Esophagus muscularis mucosa (tissue), 4 donors: Measurements from ENCODE around the gene WIPF3.

Source experiments
- EP300 ChIP-seq: sonication (generic); formaldehyde crosslinking; IDR thresholded peaks from one replicate; pipeline ENCODE4 v1.6.1; 2017; ENCODE audit warnings: antibody characterized with exemption
- POLR2A ChIP-seq: fragments of 450-650 bp; IDR thresholded peaks from one replicate; pipeline ENCODE4 v1.6.1; 2017; ENCODE audit warnings: antibody characterized with exemption, moderate library complexity, mild to moderate bottlenecking, low read depth
- POLR2AphosphoS5 ChIP-seq, 2 donors: sonication (generic); formaldehyde crosslinking; IDR thresholded peaks; one replicate each; pipeline ENCODE4 v1.6.1; 2017; ENCODE audit warnings: antibody characterized with exemption in 2 of 2
- TF ChIP-seq, protein P1 (sequence below), 3 experiments: fragments of 200-600 bp in 2 of 3; fragments of 450-650 bp in 1 of 3; sonication (generic) in 2 of 3; IDR thresholded peaks; one replicate each; pipeline ENCODE4 v1.5.1; 2017 to 2019; ENCODE audit warnings: antibody characterized with exemption in 3 of 3, mild to moderate bottlenecking in 2 of 3, moderate library complexity in 1 of 3

GRCh38 chr7:29833929-29834328 lies 27.6 kb downstream of the WIPF3 start:
- TF ChIP-seq, protein P1, sequence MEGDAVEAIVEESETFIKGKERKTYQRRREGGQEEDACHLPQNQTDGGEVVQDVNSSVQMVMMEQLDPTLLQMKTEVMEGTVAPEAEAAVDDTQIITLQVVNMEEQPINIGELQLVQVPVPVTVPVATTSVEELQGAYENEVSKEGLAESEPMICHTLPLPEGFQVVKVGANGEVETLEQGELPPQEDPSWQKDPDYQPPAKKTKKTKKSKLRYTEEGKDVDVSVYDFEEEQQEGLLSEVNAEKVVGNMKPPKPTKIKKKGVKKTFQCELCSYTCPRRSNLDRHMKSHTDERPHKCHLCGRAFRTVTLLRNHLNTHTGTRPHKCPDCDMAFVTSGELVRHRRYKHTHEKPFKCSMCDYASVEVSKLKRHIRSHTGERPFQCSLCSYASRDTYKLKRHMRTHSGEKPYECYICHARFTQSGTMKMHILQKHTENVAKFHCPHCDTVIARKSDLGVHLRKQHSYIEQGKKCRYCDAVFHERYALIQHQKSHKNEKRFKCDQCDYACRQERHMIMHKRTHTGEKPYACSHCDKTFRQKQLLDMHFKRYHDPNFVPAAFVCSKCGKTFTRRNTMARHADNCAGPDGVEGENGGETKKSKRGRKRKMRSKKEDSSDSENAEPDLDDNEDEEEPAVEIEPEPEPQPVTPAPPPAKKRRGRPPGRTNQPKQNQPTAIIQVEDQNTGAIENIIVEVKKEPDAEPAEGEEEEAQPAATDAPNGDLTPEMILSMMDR (IDR thresholded peaks at IDR 0.05), result no peak
- TF ChIP-seq EP300 (no peak), POLR2A (no peak), POLR2AphosphoS5 (IDR thresholded peaks at IDR 0.05) (no peak)
